Measurements from ENCODE around the gene MARK4. TPM values are rescaled to one million over a fixed set of nuclear protein-coding genes. Genes with fewer than 3 reads are reported as not detected.
"Not testable (repeated sequence)": the region's sequence is repeated elsewhere in the genome, so short reads cannot be mapped to it uniquely, and the experiment has no call there.

Gene MARK4
- total RNA-seq, 2 experiments from 2014 or later = 12.6 to 14.9 TPM

- Mint-ChIP-seq H3K9me3 (no peaks in the 10 kb centered on the region), H3K27me3 (peaks cover 51% of the 10 kb centered on the region), H3K4me1 (peaks cover 3% of the 10 kb centered on the region), H3K36me3 (no peaks in the 10 kb centered on the region), H3K4me3 (no peak overlapping the region), H3K27ac (no peak overlapping the region)
- no peak for DNase-seq
Measured at GRCh38 chr19:45322311-45322710, 71.2 kb downstream of the MARK4 start.

GRCh38 chr19:45322744-45323281 is 71.7 kb downstream of the MARK4 start, which contains the start of gene CKM:
CKM (minus strand) TSS chr19:45322875; CDS start chr19:45319713, 3,162 bp downstream.
- Mint-ChIP-seq H3K9me3 (no peaks in the 10 kb centered on the region), H3K4me1 (peaks cover 3% of the 10 kb centered on the region), H3K27me3 (peaks cover 46% of the 10 kb centered on the region), H3K36me3 (no peaks in the 10 kb centered on the region), H3K4me3 (no peak within 1 kb of the TSS), H3K27ac (no peak within 1 kb of the TSS)
- DNase-seq = no peak

- Mint-ChIP-seq H3K27ac (no peak overlapping the region), H3K9me3 (no peaks in the 10 kb centered on the region), H3K4me1 (peaks cover 3% of the 10 kb centered on the region), H3K4me3 (no peak overlapping the region), H3K27me3 (peaks cover 48% of the 10 kb centered on the region), H3K36me3 (no peaks in the 10 kb centered on the region)
- no peak for DNase-seq
Measured at GRCh38 chr19:45323671-45324081, 72.6 kb downstream of the MARK4 start.

DNA sequence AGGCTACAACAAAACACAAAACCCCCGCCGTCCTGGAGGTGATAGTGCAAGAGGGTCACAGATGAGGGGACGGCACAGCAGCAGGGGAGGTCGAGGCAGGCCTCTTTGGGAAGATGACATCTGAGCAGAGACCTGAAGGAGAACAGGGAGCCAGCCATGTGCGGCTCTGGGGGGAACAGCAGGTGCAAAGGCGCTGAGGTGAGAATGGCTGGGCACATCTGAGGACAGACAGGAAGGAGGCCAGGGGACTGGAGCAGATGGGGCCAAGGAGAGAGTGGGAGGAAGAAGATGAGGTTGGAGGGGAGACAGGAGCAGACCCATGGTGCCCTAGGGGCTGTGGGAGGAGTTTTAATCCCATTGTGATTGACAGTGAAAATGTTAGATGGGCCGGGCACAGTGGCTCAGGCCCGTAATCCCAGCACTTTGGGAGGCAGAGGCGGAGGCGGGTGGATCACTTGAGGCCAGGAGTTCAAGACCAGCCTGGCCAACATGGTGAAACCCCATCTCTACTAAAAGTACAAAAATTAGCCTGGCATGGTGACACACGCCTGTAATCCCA is 73.4 kb downstream of the MARK4 start:
- Mint-ChIP-seq H3K36me3 (no peaks in the 10 kb centered on the region), H3K27me3 (peaks cover 54% of the 10 kb centered on the region), H3K4me3 (no peak overlapping the region), H3K27ac (no peak overlapping the region), H3K9me3 (no peaks in the 10 kb centered on the region), H3K4me1 (peaks cover 3% of the 10 kb centered on the region)
- no peak for DNase-seq

- H3K9me3 Mint-ChIP-seq = no peaks in the 10 kb centered on the region
- peaks cover 3% of the 10 kb centered on the region for H3K4me1 Mint-ChIP-seq
- no peak for DNase-seq
- peaks cover 47% of the 10 kb centered on the region for H3K27me3 Mint-ChIP-seq
- H3K27ac Mint-ChIP-seq = no peak overlapping the region
- H3K4me3 Mint-ChIP-seq = no peak overlapping the region
- no peaks in the 10 kb centered on the region for H3K36me3 Mint-ChIP-seq
Measured at GRCh38 chr19:45327404-45328143, 76.5 kb downstream of the MARK4 start.

DNA sequence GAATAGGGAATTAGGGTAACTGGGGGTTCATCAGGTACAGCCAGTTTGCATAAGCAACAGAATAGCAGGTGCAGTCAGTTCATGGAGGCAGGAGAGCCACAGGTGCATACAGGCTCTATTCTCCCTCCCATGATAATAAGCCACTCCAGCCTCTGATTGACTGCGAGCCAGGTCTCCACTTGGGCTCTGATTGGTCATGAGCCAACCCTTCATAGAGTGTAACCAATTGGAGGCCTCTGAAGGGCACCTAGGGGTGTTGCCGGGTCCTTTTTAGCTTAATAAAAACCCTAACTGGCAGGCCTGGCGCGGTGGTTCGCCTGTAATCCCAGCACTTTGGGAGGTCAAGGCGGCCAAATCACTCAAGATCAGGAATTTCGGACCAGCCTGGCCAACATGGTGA is 80.3 kb downstream of the MARK4 start:
- peaks cover under 1% of the 10 kb centered on the region for H3K4me1 Mint-ChIP-seq
- peaks cover 20% of the 10 kb centered on the region for H3K27me3 Mint-ChIP-seq
- no peak for DNase-seq
- no peaks in the 10 kb centered on the region for H3K9me3 Mint-ChIP-seq
- H3K4me3 Mint-ChIP-seq = no peak overlapping the region
- H3K36me3 Mint-ChIP-seq = no peaks in the 10 kb centered on the region
- H3K27ac Mint-ChIP-seq = no peak overlapping the region

DNA sequence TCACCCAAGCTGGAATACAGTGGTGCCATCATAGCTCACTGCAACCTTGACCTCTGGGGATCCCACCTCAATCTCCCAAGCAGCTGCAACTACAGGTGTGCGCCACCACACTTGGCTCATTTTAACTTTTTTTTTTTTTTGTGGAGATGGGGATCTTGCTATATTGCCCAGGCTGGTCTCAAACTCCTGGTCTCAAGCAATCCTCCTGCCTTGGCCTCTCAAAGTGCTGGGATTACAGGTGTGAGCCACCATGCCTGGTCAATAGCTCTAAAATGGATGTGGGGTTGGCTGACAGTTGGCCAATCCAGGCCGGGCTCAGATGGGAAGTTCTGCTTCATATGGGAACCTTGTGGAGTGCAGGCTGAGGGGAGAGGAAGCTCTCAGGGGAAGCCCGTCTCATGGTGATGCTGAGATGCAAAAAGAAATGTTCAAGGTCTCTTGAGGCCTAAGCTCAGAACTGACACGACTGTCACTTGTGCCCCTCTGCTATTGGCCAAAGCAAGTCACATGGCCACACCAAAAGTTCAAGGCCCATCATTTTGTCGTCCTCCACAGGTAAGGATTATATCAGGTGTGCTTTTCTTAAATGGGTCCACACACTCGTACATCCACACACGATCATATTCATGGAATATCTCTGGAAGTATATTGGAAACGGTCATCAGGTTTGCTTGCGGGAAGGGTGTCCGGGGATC is 82.7 kb downstream of the MARK4 start:
- Mint-ChIP-seq H3K9me3 (no peaks in the 10 kb centered on the region), H3K36me3 (no peaks in the 10 kb centered on the region), H3K4me1 (no peaks in the 10 kb centered on the region), H3K4me3 (no peak overlapping the region), H3K27ac (no peak overlapping the region), H3K27me3 (peaks cover 25% of the 10 kb centered on the region)
- DNase-seq = no peak

DNA sequence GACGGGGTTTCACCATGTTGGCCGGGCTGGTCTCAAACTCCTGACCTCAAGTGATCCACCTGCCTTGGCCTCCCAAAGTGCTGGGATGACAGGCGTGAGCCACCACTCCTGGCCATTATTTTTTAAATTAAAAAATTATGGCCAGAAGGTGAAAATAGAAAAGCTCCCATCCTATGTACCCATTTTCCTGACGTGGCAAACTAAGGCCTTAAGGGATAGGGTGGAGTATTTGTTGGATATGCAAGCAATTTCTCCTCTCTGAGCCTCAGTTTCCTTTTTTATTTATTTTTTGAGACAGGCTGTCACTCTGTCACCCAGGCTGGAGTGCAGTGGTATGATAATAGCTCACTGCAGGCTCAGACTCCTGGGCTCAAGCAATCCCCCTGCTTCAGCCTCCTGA is 83.8 kb downstream of the MARK4 start:
- H3K27me3 Mint-ChIP-seq = peaks cover 28% of the 10 kb centered on the region
- H3K4me1 Mint-ChIP-seq, H3K9me3 Mint-ChIP-seq, DNase-seq, H3K4me3 Mint-ChIP-seq, H3K36me3 Mint-ChIP-seq, H3K27ac Mint-ChIP-seq: not testable (repeated sequence)

DNA sequence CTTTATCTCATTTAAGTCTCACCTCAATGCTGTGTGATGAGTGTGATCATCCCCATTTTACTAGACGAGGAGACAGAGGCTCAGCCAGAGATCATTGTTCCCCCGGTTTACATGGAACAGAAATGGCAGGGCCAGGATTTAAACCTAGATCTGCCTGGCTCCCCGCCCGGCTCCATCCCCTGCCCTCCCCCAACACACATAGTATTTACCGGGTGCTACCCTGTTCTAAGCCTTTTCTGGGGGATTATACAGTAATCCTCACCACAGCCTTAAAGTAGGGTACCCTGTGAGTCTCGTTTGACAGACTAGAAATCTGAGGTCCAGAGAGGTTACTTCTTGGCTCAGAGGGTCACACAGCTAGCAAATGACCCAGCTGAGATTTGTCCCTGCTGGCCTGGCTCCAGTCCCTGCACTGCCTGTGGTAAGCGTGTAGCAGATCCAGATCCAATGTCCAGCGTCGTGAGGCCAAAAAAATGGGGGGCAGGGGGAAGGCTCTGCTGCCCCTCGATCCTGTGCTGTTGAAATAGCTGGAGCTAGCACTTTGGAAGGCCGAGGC is 85.7 kb downstream of the MARK4 start:
- no peaks in the 10 kb centered on the region for H3K9me3 Mint-ChIP-seq
- H3K27ac Mint-ChIP-seq = no peak overlapping the region
- peaks cover 2% of the 10 kb centered on the region for H3K4me1 Mint-ChIP-seq
- DNase-seq = no peak
- peaks cover 29% of the 10 kb centered on the region for H3K27me3 Mint-ChIP-seq
- H3K36me3 Mint-ChIP-seq = no peaks in the 10 kb centered on the region
- H3K4me3 Mint-ChIP-seq = no peak overlapping the region

- Mint-ChIP-seq H3K27me3 (peaks cover 34% of the 10 kb centered on the region), H3K9me3 (no peaks in the 10 kb centered on the region), H3K4me1 (peaks cover 2% of the 10 kb centered on the region), H3K4me3 (no peak overlapping the region), H3K36me3 (no peaks in the 10 kb centered on the region), H3K27ac (no peak overlapping the region)
- DNase-seq = no peak
Measured at GRCh38 chr19:45339629-45340028, 88.6 kb downstream of the MARK4 start.

GRCh38 chr19:45340232-45340898 is 89.3 kb downstream of the MARK4 start, which contains the start of gene KLC3:
KLC3 (plus strand) TSS chr19:45340750; CDS start chr19:45345542, 4,792 bp downstream.
- peak within 1 kb of the TSS; percentile 49 for H3K4me3 Mint-ChIP-seq
- no peaks in the 10 kb centered on the region for H3K9me3 Mint-ChIP-seq
- peaks cover 38% of the 10 kb centered on the region for H3K27me3 Mint-ChIP-seq
- H3K4me1 Mint-ChIP-seq = peaks cover 2% of the 10 kb centered on the region
- H3K36me3 Mint-ChIP-seq = no peaks in the 10 kb centered on the region
- peak; percentile 53 for DNase-seq
- no peak within 1 kb of the TSS for H3K27ac Mint-ChIP-seq

GRCh38 chr19:45340899-45341453 is 89.9 kb downstream of the MARK4 start:
- no peak overlapping the region for H3K4me3 Mint-ChIP-seq
- H3K27me3 Mint-ChIP-seq = peaks cover 43% of the 10 kb centered on the region
- no peaks in the 10 kb centered on the region for H3K9me3 Mint-ChIP-seq
- no peaks in the 10 kb centered on the region for H3K36me3 Mint-ChIP-seq
- H3K27ac Mint-ChIP-seq = no peak overlapping the region
- H3K4me1 Mint-ChIP-seq = peaks cover 2% of the 10 kb centered on the region
- peak; percentile 13 for DNase-seq

DNA sequence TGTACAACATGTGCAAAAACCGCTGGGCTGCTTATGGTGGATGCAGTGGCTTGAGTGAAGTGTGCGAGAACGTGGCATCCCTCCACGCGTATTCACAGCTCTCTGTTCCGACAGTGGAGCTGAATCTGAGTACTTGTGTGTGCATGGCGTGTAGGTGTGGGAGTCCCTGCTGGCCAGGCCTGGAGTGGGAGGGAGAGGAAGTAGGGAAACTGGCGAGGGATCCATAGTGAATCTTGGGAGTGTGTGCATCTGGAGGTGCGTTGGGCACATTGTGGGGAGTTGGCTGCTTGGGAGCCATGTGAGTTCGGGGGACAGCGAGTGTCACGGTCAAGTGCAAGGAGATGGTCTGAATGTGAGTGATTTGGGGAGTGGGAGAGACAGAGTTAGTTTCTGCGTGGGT is 91.8 kb downstream of the MARK4 start:
- Mint-ChIP-seq H3K27me3 (peaks cover 41% of the 10 kb centered on the region), H3K4me1 (peaks cover 2% of the 10 kb centered on the region), H3K9me3 (no peaks in the 10 kb centered on the region), H3K27ac (no peak overlapping the region), H3K36me3 (no peaks in the 10 kb centered on the region), H3K4me3 (no peak overlapping the region)
- DNase-seq = no peak

Measured in activated naive CD8-positive, alpha-beta T cell treated with anti-CD3 and anti-CD28 coated beads for 36 hours (primary cell).